ENCODE measurements around the gene CPNE4. TPM values are rescaled to one million over a fixed set of nuclear protein-coding genes. Genes with fewer than 3 reads are reported as not detected.

CPNE4 gene
- total RNA-seq, 2 donors from 2014 or later: 0.16 TPM; not detected in 1

GRCh38 chr3:131612745-131613144 lies 422.1 kb downstream of the CPNE4 start:
- Histone ChIP-seq H3K4me3 (no peak overlapping the region), H3K27me3 (no peaks in the 10 kb centered on the region), H3K4me1 (no peaks in the 10 kb centered on the region), H3K9me3 (no peaks in the 10 kb centered on the region), H3K36me3 (no peaks in the 10 kb centered on the region), H3K9ac (ENCODE audit: low read depth in 2 of 2, low read length in 2 of 2) (no peak overlapping the region), H3K27ac (no peak overlapping the region)
- no peak for TF ChIP-seq CTCF (IDR thresholded peaks at IDR 0.05)
- DNase-seq: no peak
- intact Hi-C loops (cut with DNase I): no loop called here

GRCh38 chr3:131610174-131610573 lies 424.6 kb downstream of the CPNE4 start:
- H3K36me3 ChIP-seq: no peaks in the 10 kb centered on the region
- TF ChIP-seq CTCF (IDR thresholded peaks at IDR 0.05): no peak
- no peak overlapping the region for H3K4me3 ChIP-seq
- H3K27me3 ChIP-seq: no peaks in the 10 kb centered on the region
- no peak overlapping the region for H3K9ac ChIP-seq (ENCODE audit: low read depth in 2 of 2, low read length in 2 of 2)
- intact Hi-C loops (cut with DNase I): no loop called here
- DNase-seq: no peak
- no peak overlapping the region for H3K27ac ChIP-seq
- no peaks in the 10 kb centered on the region for H3K9me3 ChIP-seq
- H3K4me1 ChIP-seq: no peaks in the 10 kb centered on the region

GRCh38 chr3:131608741-131609140 lies 426.1 kb downstream of the CPNE4 start:
- Histone ChIP-seq H3K4me3 (no peak overlapping the region), H3K9me3 (no peaks in the 10 kb centered on the region), H3K9ac (ENCODE audit: low read depth in 2 of 2, low read length in 2 of 2) (no peak overlapping the region), H3K27me3 (no peaks in the 10 kb centered on the region), H3K36me3 (no peaks in the 10 kb centered on the region), H3K27ac (no peak overlapping the region), H3K4me1 (no peaks in the 10 kb centered on the region)
- no peak for TF ChIP-seq CTCF (IDR thresholded peaks at IDR 0.05)
- intact Hi-C loops (cut with DNase I): no loop called here
- no peak for DNase-seq

- Histone ChIP-seq H3K4me3 (no peak overlapping the region), H3K9me3 (no peaks in the 10 kb centered on the region), H3K9ac (ENCODE audit: low read depth in 2 of 2, low read length in 2 of 2) (no peak overlapping the region), H3K4me1 (no peaks in the 10 kb centered on the region), H3K27me3 (no peaks in the 10 kb centered on the region), H3K36me3 (no peaks in the 10 kb centered on the region), H3K27ac (no peak overlapping the region)
- TF ChIP-seq CTCF (IDR thresholded peaks at IDR 0.05): no peak
- intact Hi-C loops (cut with DNase I): no loop called here
- no peak for DNase-seq
These were observed 426.5 kb downstream of the CPNE4 start for GRCh38 chr3:131608296-131608695.

GRCh38 chr3:131605916-131606315 lies 428.9 kb downstream of the CPNE4 start:
- Histone ChIP-seq H3K27me3 (no peaks in the 10 kb centered on the region), H3K4me1 (no peaks in the 10 kb centered on the region), H3K9me3 (no peaks in the 10 kb centered on the region), H3K9ac (ENCODE audit: low read depth in 2 of 2, low read length in 2 of 2) (no peak overlapping the region), H3K4me3 (no peak overlapping the region), H3K27ac (no peak overlapping the region), H3K36me3 (no peaks in the 10 kb centered on the region)
- no peak for TF ChIP-seq CTCF (IDR thresholded peaks at IDR 0.05)
- no peak for DNase-seq
- intact Hi-C loops (cut with DNase I): no loop called here
